Measurements from ENCODE around the gene RCAN2.

- TF ChIP-seq CTCF (IDR thresholded peaks at IDR 0.05), result no peak
- TF ChIP-seq EZH2 (IDR thresholded peaks at IDR 0.05), result no peak
- no peak for TF ChIP-seq EZH2phosphoT487 (IDR thresholded peaks at IDR 0.05)
Observed at GRCh38 chr6:46420921-46421638, 70.2 kb downstream of the RCAN2 start.
